ENCODE data around the gene CCL11.

CCL11 gene

DNA sequence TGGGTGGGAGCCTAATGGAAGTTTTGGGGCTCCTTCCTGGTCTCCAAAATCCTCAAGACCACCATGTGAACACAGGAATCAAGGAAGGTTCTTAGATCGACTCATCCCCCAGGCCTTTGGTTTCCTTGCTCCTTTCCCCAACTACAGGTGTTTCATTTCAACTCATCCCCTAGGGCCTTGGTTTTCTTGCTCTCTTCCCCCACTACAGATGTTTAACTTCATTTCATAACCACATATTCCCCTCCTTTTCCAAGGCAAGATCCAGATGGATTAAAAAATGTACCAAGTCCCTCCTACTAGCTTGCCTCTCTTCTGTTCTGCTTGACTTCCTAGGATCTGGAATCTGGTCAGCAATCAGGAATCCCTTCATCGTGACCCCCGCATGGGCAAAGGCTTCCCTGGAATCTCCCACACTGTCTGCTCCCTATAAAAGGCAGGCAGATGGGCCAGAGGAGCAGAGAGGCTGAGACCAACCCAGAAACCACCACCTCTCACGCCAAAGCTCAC, at the start of gene CCL11:
TSS of gene CCL11 (plus strand) at position 457 of the 507 bp plus-strand sequence. CDS start 67 bp downstream, outside the sequence.
- no peak for DNase-seq (ENCODE audit: low read depth)

DNA sequence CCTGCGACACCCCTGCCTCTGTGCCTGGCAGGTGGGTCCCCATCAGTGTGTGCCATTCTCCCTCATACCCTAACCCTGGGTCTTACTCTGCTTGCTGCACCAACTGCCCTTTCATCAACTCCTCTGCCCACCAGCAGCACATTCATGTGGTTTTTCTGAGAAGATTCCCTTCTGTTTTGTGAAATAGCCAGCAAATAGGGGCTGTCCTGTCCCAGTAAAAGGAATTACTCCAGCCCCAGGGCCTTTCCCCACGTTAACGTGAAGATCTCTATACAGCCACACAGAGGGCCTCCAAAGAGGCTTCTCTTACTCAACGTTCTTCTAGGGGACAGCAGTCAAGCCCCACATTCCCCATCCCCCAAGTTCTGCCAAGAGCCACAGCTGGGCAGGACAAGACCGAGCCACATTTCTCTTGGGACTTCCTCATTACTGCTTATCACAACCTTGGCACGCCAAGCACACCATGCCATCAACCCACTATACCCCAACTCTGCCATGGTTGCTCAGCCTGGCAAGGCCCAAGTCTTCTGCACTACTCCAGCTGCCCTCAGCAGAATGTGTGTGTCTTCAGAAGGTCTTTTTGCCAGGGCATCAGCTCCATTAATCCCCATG, 49.2 kb upstream of the CCL11 start:
- no peak for DNase-seq (ENCODE audit: low read depth)

DNA sequence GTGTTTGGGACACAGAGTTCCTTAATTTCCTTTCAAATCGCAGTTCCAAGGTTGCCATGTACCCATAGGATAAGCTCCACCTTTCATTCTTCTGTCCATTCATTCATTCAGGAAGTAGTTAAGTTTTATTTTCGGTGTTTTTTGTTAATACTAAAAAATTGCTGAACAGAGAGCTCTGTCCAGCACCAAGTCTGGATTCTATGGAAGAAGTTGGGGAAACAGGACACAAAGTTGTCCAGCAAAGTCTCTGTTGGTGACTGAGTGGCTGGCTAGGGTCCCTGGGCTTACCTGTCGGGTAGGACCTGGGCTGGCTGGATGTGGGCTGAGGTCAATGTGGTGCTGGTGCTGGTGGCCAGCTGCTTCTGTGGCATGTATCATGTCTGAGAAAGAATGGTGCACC, 48.1 kb upstream of the CCL11 start:
- DNase-seq (ENCODE audit: low read depth), result no peak

DNA sequence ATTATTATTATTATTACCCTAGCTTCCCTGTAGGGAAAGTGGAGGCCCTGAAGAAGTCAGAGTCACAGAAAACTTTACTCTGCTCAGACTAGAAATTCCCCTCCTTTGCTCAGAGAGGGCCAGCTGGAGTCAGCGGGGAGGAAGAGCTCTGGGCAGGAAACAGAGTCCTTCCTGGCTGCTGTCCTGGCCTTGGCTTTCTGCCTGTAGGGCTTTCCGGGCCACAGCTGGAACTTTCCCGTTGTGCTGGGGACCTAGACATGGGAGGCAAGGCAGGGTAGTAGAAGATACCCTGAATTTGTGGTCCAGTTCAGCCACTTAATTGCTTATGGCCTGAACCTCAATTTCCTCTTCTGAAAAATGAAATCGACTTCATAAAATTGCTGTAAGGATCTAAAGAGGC, 44.5 kb upstream of the CCL11 start:
- no peak for DNase-seq (ENCODE audit: low read depth)

DNA sequence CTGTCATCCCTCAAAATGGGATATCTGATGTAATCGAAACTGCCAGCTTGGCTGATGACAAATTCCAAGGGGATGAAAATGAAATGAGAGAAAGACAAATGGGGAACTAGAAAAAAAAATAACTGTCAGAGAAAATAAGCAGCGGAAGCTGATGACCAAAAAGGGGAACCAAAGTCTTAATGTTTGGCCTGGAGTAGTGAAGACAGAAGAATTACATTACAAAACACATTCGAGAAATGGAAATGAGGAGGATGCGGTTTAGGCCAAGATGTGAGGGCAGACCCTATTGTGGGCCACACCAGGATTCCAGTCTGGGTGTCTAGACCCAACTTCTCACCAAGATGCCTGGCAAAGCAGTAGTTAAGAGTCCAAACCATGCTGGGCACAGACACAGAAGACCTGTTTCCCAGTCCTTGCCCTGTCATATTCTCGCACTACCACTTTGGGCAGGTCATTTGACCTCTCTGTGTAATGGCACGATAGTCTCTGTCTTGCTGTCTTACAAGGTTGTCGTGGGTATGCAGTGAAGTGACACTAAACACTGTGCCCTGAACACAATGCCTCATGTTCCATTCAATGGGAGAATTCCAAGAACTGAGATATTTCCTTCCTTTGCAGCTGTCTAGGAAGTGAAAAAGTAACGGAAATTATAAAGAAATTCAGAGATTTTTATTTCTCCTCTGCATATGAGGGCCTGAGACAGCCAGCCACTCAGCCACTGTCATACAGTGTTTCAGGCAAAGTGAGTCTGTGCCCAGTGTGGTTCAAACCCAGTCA, 42.8 kb upstream of the CCL11 start:
- no peak for DNase-seq (ENCODE audit: low read depth)

DNA sequence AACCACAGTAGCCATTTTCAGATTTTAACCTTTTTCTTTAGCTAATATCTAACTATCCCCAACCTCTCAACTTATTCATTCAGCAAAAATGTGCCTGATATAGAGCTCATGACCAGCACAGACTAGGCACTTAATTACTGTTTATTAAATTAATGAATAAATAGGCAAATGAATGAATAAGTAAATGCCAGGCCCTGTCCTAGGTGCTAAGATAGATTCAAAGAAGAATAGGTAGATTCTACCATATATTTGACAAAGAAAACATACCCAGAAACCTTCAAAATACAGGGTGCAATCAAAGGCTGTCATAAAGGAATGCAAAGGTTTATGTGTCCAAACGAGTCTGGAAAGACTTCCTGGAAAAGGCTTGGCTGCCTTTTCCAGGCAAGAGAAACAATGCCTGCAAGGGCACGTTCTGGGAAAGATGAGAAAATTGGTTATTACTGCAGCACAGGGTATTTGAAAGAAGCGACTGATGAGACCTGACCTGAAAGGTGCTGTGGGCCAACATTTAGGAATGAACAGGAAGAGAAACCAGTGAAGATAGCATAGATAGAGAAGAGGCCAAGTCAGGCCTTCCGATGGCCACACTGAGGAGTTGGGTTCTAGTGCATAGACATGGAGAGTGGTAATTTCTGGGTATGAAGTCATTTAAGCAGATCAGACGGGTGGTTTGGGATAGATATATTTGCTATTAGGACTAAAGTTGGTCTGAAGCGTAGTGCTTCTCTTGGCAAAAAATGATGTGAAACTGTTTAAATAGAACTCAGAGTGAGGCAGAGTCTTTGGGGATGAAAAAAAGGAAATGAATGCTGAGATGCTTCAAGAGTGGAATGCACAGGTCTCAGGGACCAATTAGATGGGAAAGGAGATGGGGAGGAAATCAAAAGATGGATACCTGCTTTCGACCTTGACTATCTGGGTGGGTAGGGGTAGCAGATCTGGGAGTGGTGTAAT, 41.9 kb upstream of the CCL11 start:
- no peak for DNase-seq (ENCODE audit: low read depth)

DNA sequence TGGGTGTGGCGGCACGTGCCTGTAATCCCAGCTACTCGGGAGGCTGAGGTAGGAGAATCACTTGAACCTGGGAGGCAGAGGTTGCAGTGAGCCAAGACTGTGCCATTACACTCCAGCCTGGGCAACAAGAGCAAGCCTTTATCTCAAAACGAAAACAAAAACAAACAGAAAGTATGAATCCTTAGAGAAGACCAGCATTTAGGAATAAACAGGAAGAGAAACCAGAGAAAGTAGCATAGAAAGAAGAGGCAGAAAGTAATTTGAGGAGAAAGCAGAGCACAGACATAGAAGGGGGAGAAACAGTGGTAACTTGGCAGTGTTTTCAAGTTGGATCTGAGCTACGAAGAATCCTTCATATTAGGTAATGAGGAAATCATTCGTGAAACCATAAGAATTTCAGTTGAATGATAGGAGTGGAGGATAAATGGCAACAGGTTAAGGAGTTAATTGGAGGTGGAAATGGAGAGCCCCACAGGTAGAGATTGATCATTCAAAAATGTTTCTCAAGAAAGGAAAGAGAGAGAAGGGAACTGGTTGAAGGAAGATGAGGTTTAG, 40.1 kb upstream of the CCL11 start:
- no peak for DNase-seq (ENCODE audit: low read depth)

DNA sequence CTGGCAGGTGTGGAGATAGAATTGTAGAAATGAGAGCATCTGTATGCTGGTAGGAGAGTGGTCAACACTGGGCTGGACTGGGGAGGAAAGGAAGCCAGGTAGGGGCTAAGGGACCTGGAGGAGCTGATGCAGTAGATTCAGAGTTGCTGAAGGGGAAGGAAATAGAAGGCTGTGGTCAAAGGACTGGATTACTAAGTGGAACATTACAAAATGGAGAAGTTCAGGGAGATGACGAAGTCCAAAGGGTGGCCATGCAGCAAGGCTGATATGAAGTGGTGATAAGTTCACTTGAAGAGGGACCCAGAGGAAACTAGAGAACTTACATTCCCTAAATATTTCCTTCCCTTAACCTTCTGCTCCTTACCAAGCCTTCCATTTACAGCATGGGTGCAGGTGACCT, 39.1 kb upstream of the CCL11 start:
- no peak for DNase-seq (ENCODE audit: low read depth)

DNA sequence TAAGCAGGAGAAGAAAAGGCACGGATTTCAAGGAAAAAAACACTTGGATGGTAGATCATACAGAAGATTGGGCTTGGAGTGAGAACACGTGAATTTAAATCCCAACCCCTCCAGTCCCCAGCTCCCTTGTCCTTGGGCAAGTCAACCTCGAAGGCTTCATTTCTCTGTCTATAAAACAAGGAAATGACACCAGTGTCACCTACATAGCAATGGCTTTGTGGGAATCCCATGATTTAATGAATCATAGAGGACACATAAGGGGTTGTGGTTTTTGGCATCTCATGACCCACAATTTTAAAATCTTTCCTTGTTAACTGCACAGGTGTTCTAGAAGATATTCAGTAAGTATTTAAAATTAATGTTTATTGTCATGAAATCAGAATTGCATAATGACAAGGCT, 38.7 kb upstream of the CCL11 start:
- DNase-seq (ENCODE audit: low read depth), result no peak

DNA sequence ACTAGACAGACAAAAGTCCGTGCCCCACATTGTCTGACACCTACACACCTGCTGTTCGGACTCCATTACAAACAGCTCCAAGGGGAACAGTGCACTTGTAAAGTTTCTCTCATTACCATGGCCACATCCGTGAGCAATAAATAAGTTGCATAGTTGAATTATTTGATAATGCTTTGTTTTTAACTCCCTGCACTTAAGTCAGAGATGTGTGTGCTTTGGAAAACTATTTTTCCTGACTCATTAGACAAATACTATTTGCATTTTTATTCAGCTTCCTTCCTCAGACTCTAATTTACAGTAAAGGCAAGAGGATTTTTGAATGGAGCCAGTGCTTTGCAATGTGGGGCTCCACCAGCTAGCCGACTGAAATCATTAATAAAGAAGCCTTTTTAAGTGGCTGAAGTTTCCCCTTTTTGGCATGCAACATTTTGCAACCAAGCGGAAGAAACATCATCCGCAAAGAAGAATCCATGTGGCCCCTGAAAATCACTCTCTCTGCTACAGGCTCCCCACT, 37.0 kb upstream of the CCL11 start:
- no peak for DNase-seq (ENCODE audit: low read depth)

DNA sequence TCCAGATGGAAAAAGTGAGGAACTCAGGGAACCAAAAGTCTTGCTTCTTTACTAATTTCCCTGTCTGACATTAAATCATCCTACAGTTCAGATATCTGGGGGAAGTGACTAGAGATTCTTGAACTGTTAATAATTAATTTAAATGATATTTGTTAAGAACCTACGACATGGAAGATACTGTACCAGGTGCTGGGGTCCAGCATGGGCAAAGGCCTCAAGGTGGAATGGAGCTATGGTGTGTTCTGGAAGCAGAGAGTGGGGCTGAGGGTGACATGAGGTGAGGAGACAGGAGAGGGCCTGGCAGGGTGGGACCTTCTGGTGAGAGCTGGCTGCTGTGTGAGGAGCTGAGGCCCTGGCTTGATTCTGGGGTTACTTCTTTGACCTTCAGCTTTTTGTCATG, 36.5 kb upstream of the CCL11 start:
- DNase-seq (ENCODE audit: low read depth), result no peak

DNA sequence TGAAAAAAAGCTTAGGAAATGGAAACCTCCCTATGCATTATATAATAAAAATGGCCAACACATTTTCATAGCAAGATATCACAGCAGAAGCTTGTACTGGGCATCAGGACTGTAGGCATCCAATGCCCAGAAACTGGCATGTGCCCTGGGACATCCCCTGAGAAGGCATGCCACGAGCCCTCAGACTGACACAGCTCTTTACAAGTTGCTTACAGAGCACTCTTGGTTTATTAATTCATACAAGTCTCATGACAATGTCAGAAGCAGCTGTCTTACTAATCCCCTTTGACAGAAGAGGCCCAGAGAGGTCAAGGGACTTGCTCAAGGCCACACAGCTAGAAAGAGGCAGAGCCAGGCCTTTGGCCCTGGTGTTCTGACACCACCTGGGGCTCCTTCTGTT, 36.1 kb upstream of the CCL11 start:
- DNase-seq (ENCODE audit: low read depth), result no peak

DNA sequence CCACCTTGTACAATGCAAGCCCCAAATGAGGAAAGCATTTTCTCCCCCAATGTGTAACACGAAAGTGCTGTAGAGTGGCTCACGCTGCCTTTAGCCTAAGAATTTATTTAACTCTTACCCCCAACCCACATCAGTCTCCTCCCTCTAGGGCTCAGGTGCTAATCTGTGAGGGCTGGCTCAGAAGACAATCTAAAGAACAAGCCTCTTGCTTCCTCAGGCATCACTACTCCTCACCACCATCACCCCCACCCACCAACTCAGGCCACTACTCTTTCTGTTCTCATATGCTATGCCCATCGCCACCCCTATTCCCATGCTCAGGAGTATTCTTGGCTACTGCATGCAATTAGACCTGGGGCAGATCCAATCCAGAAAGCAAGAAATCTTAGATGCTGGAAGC, 34.4 kb upstream of the CCL11 start:
- no peak for DNase-seq (ENCODE audit: low read depth)

DNA sequence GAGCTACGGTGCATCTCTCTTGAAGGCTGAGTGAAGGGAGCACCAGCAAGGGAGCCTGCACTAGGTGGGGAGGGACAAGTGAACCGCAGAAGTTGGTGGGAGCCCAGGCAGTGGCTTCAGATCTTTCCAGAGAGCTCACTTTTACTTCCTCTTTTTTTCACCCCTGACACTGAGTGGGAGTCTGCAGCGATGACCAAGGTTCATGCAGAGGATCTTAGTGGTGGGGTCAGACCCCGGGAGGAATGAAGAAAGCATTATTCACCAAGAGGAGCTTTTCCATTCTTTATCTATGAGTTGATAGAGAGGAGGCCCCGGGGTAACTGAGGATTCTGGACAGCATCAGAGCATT, 33.5 kb upstream of the CCL11 start:
- DNase-seq (ENCODE audit: low read depth), result no peak

DNA sequence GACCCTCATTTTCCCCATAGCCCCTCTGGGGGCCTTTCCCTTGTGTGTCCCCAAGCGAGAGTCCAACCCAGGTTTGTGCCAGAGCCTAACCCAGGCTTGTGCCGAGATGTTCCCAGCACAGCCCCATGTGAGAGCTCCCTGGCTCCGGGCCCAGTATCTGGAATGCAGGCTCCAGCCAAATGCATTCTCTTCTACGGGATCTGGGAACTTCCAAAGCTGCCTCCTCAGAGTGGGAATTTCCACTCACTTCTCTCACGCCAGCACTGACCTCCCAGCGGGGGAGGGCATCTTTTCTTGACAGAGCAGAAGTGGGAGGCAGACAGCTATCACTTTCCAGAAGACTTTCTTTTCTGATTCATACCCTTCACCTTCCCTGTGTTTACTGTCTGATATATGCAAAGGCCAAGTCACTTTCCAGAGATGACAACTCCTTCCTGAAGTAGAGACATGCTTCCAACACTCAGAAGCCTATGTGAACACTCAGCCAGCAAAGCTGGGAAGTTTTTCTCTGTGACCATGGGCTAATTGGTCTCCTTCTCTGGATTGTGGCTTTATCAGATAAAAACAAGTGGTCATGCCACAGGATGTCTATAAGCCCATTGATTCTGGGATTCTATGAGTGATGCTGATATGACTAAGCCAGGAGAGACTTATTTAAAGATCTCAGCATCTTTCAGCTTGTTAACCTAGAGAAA, 33.0 kb upstream of the CCL11 start:
- DNase-seq (ENCODE audit: low read depth), result no peak

DNA sequence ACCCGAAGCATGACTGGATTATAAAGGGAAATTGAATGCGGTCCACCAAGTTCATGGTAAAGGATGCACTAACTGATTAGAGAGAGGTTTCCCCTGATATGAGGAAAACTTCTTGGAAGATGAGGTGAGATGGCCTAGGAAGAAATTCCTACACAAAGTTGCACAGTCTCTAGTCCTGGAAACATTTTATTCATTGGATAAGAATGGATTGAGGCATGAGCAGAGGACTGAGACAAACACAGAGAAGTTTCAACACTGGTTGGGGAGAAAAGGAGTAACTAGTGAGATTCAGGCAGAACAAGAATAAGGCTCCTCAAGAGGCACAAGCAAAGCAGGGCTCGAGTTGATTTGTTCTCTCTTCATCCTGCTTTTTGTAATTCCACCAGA, 32.4 kb upstream of the CCL11 start:
- no peak for DNase-seq (ENCODE audit: low read depth)

DNA sequence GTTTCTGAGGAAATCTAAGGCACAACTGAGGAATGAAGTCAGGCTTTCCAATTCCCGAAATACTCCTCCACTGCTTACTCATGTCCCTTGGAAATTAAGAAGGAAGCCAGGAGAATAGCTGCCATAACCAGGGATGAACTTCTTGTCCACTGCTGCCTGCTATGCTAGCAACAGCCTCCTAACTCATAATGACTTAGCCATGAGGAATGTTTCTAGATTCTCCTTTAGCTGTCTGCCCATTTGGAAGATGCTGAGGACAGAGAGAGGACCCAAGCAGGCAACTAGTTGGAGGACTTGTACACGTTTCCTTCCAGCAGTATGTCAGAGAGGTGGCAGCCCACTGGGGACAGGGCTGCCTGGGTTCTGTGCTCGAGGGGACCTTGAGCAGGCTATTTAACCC, 31.4 kb upstream of the CCL11 start:
- DNase-seq (ENCODE audit: low read depth), result no peak

DNA sequence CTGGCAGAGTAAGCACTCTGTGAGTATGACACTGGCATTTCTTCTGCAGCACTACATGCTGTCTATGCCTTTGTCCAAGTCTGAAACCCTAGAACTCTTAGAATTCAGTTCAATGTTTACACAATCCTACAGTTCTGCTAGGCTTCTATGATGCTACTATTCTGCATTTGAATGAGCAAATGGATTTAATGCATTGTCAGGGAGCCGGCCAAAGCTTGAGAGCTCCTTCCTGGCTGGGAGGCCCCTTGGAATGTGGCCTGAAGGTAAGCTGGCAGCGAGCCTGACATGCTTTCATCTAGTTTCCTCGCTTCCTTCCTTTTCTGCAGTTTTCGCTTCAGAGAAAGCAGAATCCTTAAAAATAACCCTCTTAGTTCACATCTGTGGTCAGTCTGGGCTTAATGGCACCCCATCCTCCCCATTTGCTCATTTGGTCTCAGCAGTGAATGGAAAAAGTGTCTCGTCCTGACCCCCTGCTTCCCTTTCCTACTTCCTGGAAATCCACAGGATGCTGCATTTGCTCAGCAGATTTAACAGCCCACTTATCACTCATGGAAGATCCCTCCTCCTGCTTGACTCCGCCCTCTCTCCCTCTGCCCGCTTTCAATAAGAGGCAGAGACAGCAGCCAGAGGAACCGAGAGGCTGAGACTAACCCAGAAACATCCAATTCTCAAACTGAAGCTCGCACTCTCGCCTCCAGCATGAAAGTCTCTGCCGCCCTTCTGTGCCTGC, 30.7 kb upstream of the CCL11 start, which contains the start of gene CCL2:
TSS of gene CCL2 (plus strand) at position 635 of the 730 bp plus-strand sequence. CDS start at position 700, 65 bp downstream.
- DNase-seq (ENCODE audit: low read depth), result no peak

DNA sequence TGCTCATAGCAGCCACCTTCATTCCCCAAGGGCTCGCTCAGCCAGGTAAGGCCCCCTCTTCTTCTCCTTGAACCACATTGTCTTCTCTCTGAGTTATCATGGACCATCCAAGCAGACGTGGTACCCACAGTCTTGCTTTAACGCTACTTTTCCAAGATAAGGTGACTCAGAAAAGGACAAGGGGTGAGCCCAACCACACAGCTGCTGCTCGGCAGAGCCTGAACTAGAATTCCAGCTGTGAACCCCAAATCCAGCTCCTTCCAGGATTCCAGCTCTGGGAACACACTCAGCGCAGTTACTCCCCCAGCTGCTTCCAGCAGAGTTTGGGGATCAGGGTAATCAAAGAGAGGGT, 30.2 kb upstream of the CCL11 start:
- no peak for DNase-seq (ENCODE audit: low read depth)

DNA sequence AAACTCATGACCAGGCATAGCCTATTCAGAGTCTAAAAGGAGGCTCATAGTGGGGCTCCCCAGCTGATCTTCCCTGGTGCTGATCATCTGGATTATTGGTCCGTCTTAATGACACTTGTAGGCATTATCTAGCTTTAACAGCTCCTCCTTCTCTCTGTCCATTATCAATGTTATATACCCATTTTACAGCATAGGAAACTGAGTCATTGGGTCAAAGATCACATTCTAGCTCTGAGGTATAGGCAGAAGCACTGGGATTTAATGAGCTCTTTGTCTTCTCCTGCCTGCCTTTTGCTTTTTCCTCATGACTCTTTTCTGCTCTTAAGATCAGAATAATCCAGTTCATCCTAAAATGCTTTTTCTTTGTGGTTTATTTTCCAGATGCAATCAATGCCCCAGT, 29.7 kb upstream of the CCL11 start:
- DNase-seq (ENCODE audit: low read depth), result no peak

Measured in stimulated activated CD4-positive, alpha-beta T cell treated with anti-CD3 and anti-CD28 coated beads, Interleukin-2, amount 100 ng/mL, for 4 hours (primary cell).